ENCODE results near the gene PTK7.

The PTK7 gene

GRCh38 chr6:43146709-43147688, 70.9 kb downstream of the PTK7 start:
- no peak for DNase-seq

GRCh38 chr6:43147691-43148477, 71.8 kb downstream of the PTK7 start:
- no peak for DNase-seq

- DNase-seq = no peak
These were observed 73.2 kb downstream of the PTK7 start for GRCh38 chr6:43149265-43149664.

- DNase-seq = no peak
These were observed 74.1 kb downstream of the PTK7 start for GRCh38 chr6:43150051-43150751.

- DNase-seq = no peak
These were observed 83.5 kb downstream of the PTK7 start for GRCh38 chr6:43159599-43159998.

GRCh38 chr6:43163899-43164298, 87.8 kb downstream of the PTK7 start:
- DNase-seq = no peak

- DNase-seq = no peak
These were observed 94.4 kb downstream of the PTK7 start for GRCh38 chr6:43170417-43170930.

GRCh38 chr6:43170931-43171706, 95.0 kb downstream of the PTK7 start, which contains the start of gene SRF:
SRF (plus strand) TSS chr6:43171269; CDS start chr6:43171657, 388 bp downstream.
- DNase-seq = peak; percentile 97

GRCh38 chr6:43171707-43172103, 95.6 kb downstream of the PTK7 start:
- DNase-seq = no peak

- no peak for DNase-seq
These were observed 96.2 kb downstream of the PTK7 start for GRCh38 chr6:43172104-43173007.

- DNase-seq = no peak
These were observed 97.6 kb downstream of the PTK7 start for GRCh38 chr6:43173591-43174262.

- DNase-seq = peak; percentile 95
These were observed 98.4 kb downstream of the PTK7 start for GRCh38 chr6:43174263-43175112.

- no peak for DNase-seq
These were observed 99.7 kb downstream of the PTK7 start for GRCh38 chr6:43175676-43176422.

- no peak for DNase-seq
These were observed 100.3 kb downstream of the PTK7 start for GRCh38 chr6:43176423-43176786.

GRCh38 chr6:43178150-43178549, 102.0 kb downstream of the PTK7 start:
- no peak for DNase-seq

GRCh38 chr6:43178951-43179830, 103.1 kb downstream of the PTK7 start:
- no peak for DNase-seq

- no peak for DNase-seq
These were observed 103.9 kb downstream of the PTK7 start for GRCh38 chr6:43180058-43180457.

- no peak for DNase-seq
These were observed 104.9 kb downstream of the PTK7 start for GRCh38 chr6:43180985-43181384.
